DND-41 (cell line): Measurements from ENCODE around the gene CPN2.

Experiments used
- ATAC-seq: fragments of 200-7000 bp; cut with Tn5 transposase; 3 replicates; pipeline ENCODE4 v1.9.1; 2021; ENCODE audit warnings: low read depth; ENCODE audit not compliant: insufficient read depth
- DNase-seq: peaks from one replicate; pipeline ENCODE4 v3.0.0-alpha.2; 2020
- H2AFZ ChIP-seq: 2 replicates; pipeline ENCODE4 v1.6.0; 2012; ENCODE audit warnings: low read depth, low read length
- H3K27ac ChIP-seq: 2 replicates; pipeline ENCODE4 v1.5.1; 2012; ENCODE audit warnings: low read length, inconsistent platforms
- H3K27me3 ChIP-seq: fragments of 200-600 bp; sonication (generic); 2 replicates; pipeline ENCODE4 v1.6.0; 2012; ENCODE audit warnings: low read length, mild to moderate bottlenecking, inconsistent platforms; ENCODE audit not compliant: insufficient read depth, poor library complexity
- H3K36me3 ChIP-seq: 2 replicates; pipeline ENCODE4 v1.5.1; 2012; ENCODE audit warnings: low read length, inconsistent platforms; ENCODE audit not compliant: insufficient read depth
- H3K4me1 ChIP-seq: 2 replicates; pipeline ENCODE4 v1.5.1; 2012; ENCODE audit warnings: mild to moderate bottlenecking, low read length; ENCODE audit not compliant: insufficient read depth
- H3K4me2 ChIP-seq: 2 replicates; pipeline ENCODE4 v1.6.0; 2012; ENCODE audit warnings: mild to moderate bottlenecking, moderate library complexity, low read length, inconsistent platforms; ENCODE audit not compliant: insufficient read depth
- H3K4me3 ChIP-seq, 2 experiments: fragments of 200-600 bp in 1 of 2; shearing (Covaris generic) in 1 of 2; 2 replicates each; pipeline ENCODE4 v1.5.1; 2012 to 2016; ENCODE audit warnings: inconsistent platforms in 2 of 2, low read length in 2 of 2, mild to moderate bottlenecking in 2 of 2, low read depth in 1 of 2, moderate library complexity in 1 of 2
- H3K79me2 ChIP-seq: 2 replicates; pipeline ENCODE4 v1.6.0; 2012; ENCODE audit warnings: low read length, inconsistent platforms; ENCODE audit not compliant: insufficient read depth
- H3K9ac ChIP-seq: 2 replicates; pipeline ENCODE4 v1.6.0; 2012; ENCODE audit warnings: low read depth, mild to moderate bottlenecking, inconsistent platforms, low read length, moderate library complexity
- H3K9me3 ChIP-seq: 2 replicates; pipeline ENCODE4 v1.5.1; 2012; ENCODE audit warnings: low read length, moderate library complexity, mild to moderate bottlenecking, inconsistent platforms; ENCODE audit not compliant: insufficient read depth, severe bottlenecking
- H4K20me1 ChIP-seq: 2 replicates; pipeline ENCODE4 v1.6.0; 2012; ENCODE audit warnings: low read length; ENCODE audit not compliant: insufficient read depth
- EZH2 ChIP-seq: IDR thresholded peaks from 3 replicates; pipeline ENCODE4 v1.6.1; 2012; ENCODE audit warnings: borderline replicate concordance, low read depth, mild to moderate bottlenecking, moderate library complexity, low read length, inconsistent platforms; ENCODE audit not compliant: severe bottlenecking
- TF ChIP-seq, protein P1 (sequence below): IDR thresholded peaks from 2 replicates; pipeline ENCODE4 v1.5.1; 2012; ENCODE audit warnings: borderline replicate concordance, low read length, moderate library complexity, mild to moderate bottlenecking; ENCODE audit not compliant: poor library complexity, severe bottlenecking; ENCODE audit errors: extremely low read depth

The CPN2 gene

DNA sequence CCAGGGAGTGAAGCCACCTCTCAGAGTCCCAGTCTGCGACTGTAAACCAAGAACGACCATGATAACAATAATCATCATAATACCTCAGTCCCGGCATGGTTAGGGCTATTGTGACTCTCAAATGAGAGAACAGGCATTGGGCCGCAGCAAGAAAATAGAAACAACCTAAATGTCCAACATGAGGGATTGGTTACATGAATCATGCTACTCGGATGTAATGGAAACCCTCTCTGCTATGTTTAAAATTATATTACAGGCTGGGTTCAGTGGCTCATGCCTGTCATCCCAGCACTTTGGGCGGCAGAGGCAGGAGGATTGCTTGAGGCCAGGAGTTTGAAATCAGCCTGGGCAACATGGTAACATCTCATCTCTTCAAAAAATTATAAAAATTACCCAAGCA, 2.8 kb downstream of the CPN2 start:
- H3K9ac ChIP-seq, result no peak overlapping the region
- no peak for ATAC-seq
- no peak overlapping the region for H3K4me3 ChIP-seq
- H3K4me1 ChIP-seq, result no peaks in the 10 kb centered on the region
- no peak for DNase-seq
- no peaks in the 10 kb centered on the region for H3K79me2 ChIP-seq
- no peak for TF ChIP-seq EZH2
- H4K20me1 ChIP-seq, result no peaks in the 10 kb centered on the region
- no peaks in the 10 kb centered on the region for H3K36me3 ChIP-seq
- H2AFZ ChIP-seq, result no peak overlapping the region
- H3K27me3 ChIP-seq, result no peaks in the 10 kb centered on the region
- H3K9me3 ChIP-seq, result no peaks in the 10 kb centered on the region
- H3K27ac ChIP-seq, result no peak overlapping the region
- H3K4me2 ChIP-seq, result no peak overlapping the region

DNA sequence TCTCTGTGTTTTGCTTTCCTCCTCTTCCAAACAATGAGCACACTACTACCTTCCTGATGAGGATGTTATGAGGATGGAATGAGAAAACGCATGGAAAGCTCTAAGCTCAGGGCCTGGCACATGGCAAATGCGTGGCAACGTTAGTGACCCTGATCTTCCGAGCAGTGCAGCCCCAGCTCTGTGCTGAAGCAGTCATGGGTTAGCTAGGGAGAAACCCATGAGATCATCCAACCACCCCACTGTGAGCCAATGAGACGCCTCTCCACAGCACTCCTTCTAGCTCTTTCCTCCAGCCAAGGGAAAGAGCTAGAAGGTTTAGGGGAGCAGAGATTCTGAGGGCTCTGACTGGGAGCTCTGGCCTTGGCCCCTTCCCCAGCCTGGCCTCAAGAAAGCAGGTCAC, 4.5 kb downstream of the CPN2 start:
- ATAC-seq (no peak), DNase-seq (no peak)
- no peaks in the 10 kb centered on the region for H4K20me1 ChIP-seq
- no peaks in the 10 kb centered on the region for H3K4me1 ChIP-seq
- no peaks in the 10 kb centered on the region for H3K36me3 ChIP-seq
- no peak overlapping the region for H3K9ac ChIP-seq
- no peak overlapping the region for H3K4me3 ChIP-seq
- H3K9me3 ChIP-seq, result no peaks in the 10 kb centered on the region
- no peak overlapping the region for H3K4me2 ChIP-seq
- H3K27me3 ChIP-seq, result no peaks in the 10 kb centered on the region
- H2AFZ ChIP-seq, result no peak overlapping the region
- H3K79me2 ChIP-seq, result no peaks in the 10 kb centered on the region
- H3K27ac ChIP-seq, result no peak overlapping the region
- TF ChIP-seq EZH2, result no peak
- TF ChIP-seq, protein P1, sequence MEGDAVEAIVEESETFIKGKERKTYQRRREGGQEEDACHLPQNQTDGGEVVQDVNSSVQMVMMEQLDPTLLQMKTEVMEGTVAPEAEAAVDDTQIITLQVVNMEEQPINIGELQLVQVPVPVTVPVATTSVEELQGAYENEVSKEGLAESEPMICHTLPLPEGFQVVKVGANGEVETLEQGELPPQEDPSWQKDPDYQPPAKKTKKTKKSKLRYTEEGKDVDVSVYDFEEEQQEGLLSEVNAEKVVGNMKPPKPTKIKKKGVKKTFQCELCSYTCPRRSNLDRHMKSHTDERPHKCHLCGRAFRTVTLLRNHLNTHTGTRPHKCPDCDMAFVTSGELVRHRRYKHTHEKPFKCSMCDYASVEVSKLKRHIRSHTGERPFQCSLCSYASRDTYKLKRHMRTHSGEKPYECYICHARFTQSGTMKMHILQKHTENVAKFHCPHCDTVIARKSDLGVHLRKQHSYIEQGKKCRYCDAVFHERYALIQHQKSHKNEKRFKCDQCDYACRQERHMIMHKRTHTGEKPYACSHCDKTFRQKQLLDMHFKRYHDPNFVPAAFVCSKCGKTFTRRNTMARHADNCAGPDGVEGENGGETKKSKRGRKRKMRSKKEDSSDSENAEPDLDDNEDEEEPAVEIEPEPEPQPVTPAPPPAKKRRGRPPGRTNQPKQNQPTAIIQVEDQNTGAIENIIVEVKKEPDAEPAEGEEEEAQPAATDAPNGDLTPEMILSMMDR, result no peak

DNA sequence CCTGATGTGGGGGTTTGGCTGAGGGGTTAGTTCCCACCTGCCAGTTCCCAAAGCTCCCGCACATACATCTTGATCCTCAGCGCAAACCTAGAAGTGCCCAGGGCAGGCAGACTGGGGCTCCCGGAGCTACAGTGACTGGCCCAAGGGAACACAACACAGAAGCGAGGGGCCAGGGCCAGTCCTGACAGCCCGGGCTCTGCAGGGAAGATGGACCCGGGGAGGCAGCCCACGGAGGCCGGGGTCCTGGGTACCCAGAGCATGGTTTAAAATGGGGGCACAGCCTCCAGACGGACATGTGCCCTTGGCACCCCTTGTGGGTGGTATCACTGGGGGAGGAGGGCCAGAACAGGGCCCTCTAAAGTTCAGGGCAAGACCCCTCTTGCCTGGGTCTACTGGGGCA, 5.1 kb downstream of the CPN2 start:
- Histone ChIP-seq H3K27me3 (no peaks in the 10 kb centered on the region), H3K9me3 (no peaks in the 10 kb centered on the region), H3K9ac (no peak overlapping the region), H3K36me3 (no peaks in the 10 kb centered on the region), H3K4me3 (no peak overlapping the region), H4K20me1 (no peaks in the 10 kb centered on the region), H3K27ac (no peak overlapping the region), H2AFZ (no peak overlapping the region), H3K4me1 (no peaks in the 10 kb centered on the region), H3K79me2 (no peaks in the 10 kb centered on the region), H3K4me2 (no peak overlapping the region)
- TF ChIP-seq, protein P1, result no peak
- TF ChIP-seq EZH2, result no peak
- DNase-seq (no peak), ATAC-seq (no peak)

DNA sequence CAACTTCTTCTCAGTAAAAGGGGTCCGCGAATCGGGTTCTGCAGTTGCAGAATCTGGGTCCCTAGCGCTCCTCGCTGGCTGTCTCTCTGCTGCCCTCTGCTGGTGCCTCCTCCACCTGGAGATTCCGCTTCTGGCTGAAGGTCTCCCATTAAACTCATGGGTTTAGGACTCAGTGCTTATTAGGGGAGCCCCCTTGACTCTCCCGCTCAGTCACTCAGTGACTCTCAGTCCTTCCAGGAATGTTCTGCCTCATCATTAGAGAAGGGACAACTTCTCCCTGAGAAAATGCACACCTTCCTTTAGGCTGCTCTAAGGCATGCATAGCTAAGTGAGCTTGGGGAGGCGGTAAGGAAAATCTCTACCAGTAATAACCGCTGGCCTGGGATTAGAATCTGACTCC, 7.1 kb downstream of the CPN2 start:
- H3K9ac ChIP-seq, result no peak overlapping the region
- no peak overlapping the region for H3K4me3 ChIP-seq
- no peaks in the 10 kb centered on the region for H3K36me3 ChIP-seq
- H3K79me2 ChIP-seq, result no peaks in the 10 kb centered on the region
- H3K4me2 ChIP-seq, result no peak overlapping the region
- peak; percentile 79 for ATAC-seq
- H2AFZ ChIP-seq, result no peak overlapping the region
- TF ChIP-seq EZH2, result no peak
- TF ChIP-seq, protein P1, result peak; percentile 94
- H3K27ac ChIP-seq, result no peak overlapping the region
- H3K4me1 ChIP-seq, result no peaks in the 10 kb centered on the region
- H3K27me3 ChIP-seq, result no peaks in the 10 kb centered on the region
- DNase-seq, result peak; percentile 72
- H4K20me1 ChIP-seq, result no peaks in the 10 kb centered on the region
- H3K9me3 ChIP-seq, result no peaks in the 10 kb centered on the region
